ENCODE measurements around the gene CILP2.

The CILP2 gene

GRCh38 chr19:19575411-19575810, 37.3 kb downstream of the CILP2 start:
- no peak for DNase-seq (ENCODE audit: low read depth)
- TF ChIP-seq, protein P1, sequence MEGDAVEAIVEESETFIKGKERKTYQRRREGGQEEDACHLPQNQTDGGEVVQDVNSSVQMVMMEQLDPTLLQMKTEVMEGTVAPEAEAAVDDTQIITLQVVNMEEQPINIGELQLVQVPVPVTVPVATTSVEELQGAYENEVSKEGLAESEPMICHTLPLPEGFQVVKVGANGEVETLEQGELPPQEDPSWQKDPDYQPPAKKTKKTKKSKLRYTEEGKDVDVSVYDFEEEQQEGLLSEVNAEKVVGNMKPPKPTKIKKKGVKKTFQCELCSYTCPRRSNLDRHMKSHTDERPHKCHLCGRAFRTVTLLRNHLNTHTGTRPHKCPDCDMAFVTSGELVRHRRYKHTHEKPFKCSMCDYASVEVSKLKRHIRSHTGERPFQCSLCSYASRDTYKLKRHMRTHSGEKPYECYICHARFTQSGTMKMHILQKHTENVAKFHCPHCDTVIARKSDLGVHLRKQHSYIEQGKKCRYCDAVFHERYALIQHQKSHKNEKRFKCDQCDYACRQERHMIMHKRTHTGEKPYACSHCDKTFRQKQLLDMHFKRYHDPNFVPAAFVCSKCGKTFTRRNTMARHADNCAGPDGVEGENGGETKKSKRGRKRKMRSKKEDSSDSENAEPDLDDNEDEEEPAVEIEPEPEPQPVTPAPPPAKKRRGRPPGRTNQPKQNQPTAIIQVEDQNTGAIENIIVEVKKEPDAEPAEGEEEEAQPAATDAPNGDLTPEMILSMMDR (IDR thresholded peaks at IDR 0.05; ENCODE audit: low read depth, low read length, missing control alignments), result no peak
- in situ Hi-C loops (cut with HindIII; ENCODE audit: low sequenced_read_pairs), result no loop called here
- no peak overlapping the region for H3K4me3 ChIP-seq (ENCODE audit: low read depth, low read length)

GRCh38 chr19:19578252-19578651, 40.2 kb downstream of the CILP2 start:
- no peak for DNase-seq (ENCODE audit: low read depth)
- TF ChIP-seq, protein P1 (IDR thresholded peaks at IDR 0.05; ENCODE audit: low read depth, low read length, missing control alignments), result no peak
- no peak overlapping the region for H3K4me3 ChIP-seq (ENCODE audit: low read depth, low read length)
- in situ Hi-C loops (cut with HindIII; ENCODE audit: low sequenced_read_pairs), result no loop called here

DNA sequence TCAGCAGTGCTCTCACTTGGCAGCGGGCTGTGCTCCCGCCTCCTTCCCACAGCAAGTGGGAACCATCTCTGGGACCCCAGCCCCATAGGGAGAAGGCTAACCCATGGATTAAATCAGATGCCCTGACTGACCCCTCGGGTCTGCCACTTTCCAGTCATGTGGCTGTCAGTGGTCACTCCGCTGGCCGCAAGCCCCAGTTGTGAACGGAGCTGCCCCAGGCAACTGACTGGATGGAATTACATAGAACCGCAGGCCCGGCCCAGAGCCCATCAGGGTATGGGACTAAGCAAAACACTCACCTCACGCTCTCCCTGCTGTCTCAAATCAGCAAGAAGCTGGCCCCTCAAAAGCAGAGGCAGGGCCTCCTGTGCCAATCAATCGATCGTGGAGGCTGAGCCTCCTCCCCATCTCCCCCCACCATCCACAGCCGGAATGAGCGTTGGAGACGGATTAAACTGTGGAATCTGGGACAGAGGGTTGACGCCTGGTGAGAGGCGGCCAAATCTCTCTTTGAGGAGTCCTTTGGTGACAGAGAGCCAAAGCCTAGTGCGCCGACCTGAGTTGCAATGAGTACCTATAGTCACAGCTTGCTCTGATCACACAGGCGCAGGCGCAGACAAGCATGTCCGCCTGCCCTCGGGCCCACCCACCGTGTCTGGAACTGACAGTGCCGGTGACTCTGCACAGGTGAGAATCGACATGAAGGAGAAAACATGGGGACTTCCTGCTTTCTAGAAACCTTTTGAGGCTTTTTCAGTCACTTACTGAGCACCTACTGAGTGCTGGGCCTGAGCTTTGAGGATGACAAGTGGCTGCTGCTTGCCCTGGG, 41.7 kb downstream of the CILP2 start:
- DNase-seq (ENCODE audit: low read depth), result no peak
- in situ Hi-C loops (cut with HindIII; ENCODE audit: low sequenced_read_pairs), result no loop called here
- TF ChIP-seq, protein P1 (IDR thresholded peaks at IDR 0.05; ENCODE audit: low read depth, low read length, missing control alignments), result no peak

GRCh38 chr19:19580418-19580817, 42.4 kb downstream of the CILP2 start:
- TF ChIP-seq, protein P1 (IDR thresholded peaks at IDR 0.05; ENCODE audit: low read depth, low read length, missing control alignments), result no peak

More for the DNA sequence above, 41.7 kb downstream of the CILP2 start:
- H3K4me3 ChIP-seq (ENCODE audit: low read depth, low read length), result no peak overlapping the region

GRCh38 chr19:19581391-19581790, 43.3 kb downstream of the CILP2 start:
- in situ Hi-C loops (cut with HindIII; ENCODE audit: low sequenced_read_pairs), result no loop called here
- no peak for DNase-seq (ENCODE audit: low read depth)
- TF ChIP-seq, protein P1 (IDR thresholded peaks at IDR 0.05; ENCODE audit: low read depth, low read length, missing control alignments), result no peak
- no peak overlapping the region for H3K4me3 ChIP-seq (ENCODE audit: low read depth, low read length)

More at GRCh38 chr19:19580418-19580817, 42.4 kb downstream of the CILP2 start:
- in situ Hi-C loops (cut with HindIII; ENCODE audit: low sequenced_read_pairs), result no loop called here
- H3K4me3 ChIP-seq (ENCODE audit: low read depth, low read length), result no peak overlapping the region
- no peak for DNase-seq (ENCODE audit: low read depth)

DNA sequence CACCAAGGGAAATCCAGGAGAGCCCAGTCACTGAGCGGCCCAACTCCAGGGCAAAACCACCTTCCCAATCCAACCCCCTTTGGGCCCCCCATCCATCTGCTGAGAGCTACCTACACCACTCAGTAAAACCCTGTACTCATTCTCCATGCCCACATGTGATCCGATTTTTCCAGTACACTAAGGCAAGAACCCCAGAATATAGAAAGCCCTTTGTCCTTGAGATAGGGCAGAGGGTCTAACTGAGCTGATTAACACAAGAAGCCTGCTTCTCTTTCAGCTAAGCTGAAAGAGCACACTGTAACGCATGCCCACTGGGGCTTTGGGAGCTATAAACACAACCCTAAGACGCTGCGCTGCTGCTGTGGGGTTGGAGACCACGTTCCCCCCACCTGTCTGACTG, 44.4 kb downstream of the CILP2 start:
- in situ Hi-C loops (cut with HindIII; ENCODE audit: low sequenced_read_pairs), result no loop called here
- TF ChIP-seq, protein P1 (IDR thresholded peaks at IDR 0.05; ENCODE audit: low read depth, low read length, missing control alignments), result no peak
- no peak overlapping the region for H3K4me3 ChIP-seq (ENCODE audit: low read depth, low read length)
- DNase-seq (ENCODE audit: low read depth), result no peak

Measured in astrocyte of the cerebellum (primary cell).